Pericardium fibroblast (primary cell): Measurements from ENCODE around the gene UGT2A2. TPM values are rescaled to one million over a fixed set of nuclear protein-coding genes. Genes with fewer than 3 reads are reported as not detected.

ENCODE experiments used
- total RNA-seq: library from RNA; depleted of rRNA; stranded (reverse); fragments of >200 nt; gene quantifications from 2 replicates; pipeline ENCODE4 v1.2.3, GENCODE V29; 2015

UGT2A2 gene
- not detected in 2 replicates for total RNA-seq

GRCh38 chr4:69639542-69639941, at the start of gene UGT2A2:
UGT2A2 (minus strand) TSS chr4:69639642; CDS start chr4:69639640, 2 bp downstream.

GRCh38 chr4:69653147-69653546, 13.7 kb upstream of the UGT2A2 start, which contains the start of gene UGT2A1:
UGT2A1 (minus strand) TSS chr4:69653247; CDS start chr4:69647644, 5,603 bp downstream.

Other genes starting within 250 kb of the UGT2A2 start
- gene UGT2B4, start 143.7 kb downstream of the UGT2A2 start, total RNA-seq = not detected in 2 replicates
- not detected in 2 replicates for gene UGT2A1, start 13.6 kb upstream of the UGT2A2 start, total RNA-seq
- 1.6 and 2.0 TPM in 2 replicates for gene SULT1B1, start 121.0 kb upstream of the UGT2A2 start, total RNA-seq
- 47.0 and 125 TPM in 2 replicates for gene SULT1E1, start 220.5 kb upstream of the UGT2A2 start, total RNA-seq